ENCODE measurements around the gene MAN1C1. TPM values are rescaled to one million over a fixed set of nuclear protein-coding genes. Genes with fewer than 3 reads are reported as not detected.

The MAN1C1 gene
- total and polyA plus RNA-seq, 9 of the 15 experiments (the other 6 are each of a cell fraction or from before 2014, with no cell fraction given), result 0.04 to 0.44 (median 0.10) TPM; not detected in 3

DNA sequence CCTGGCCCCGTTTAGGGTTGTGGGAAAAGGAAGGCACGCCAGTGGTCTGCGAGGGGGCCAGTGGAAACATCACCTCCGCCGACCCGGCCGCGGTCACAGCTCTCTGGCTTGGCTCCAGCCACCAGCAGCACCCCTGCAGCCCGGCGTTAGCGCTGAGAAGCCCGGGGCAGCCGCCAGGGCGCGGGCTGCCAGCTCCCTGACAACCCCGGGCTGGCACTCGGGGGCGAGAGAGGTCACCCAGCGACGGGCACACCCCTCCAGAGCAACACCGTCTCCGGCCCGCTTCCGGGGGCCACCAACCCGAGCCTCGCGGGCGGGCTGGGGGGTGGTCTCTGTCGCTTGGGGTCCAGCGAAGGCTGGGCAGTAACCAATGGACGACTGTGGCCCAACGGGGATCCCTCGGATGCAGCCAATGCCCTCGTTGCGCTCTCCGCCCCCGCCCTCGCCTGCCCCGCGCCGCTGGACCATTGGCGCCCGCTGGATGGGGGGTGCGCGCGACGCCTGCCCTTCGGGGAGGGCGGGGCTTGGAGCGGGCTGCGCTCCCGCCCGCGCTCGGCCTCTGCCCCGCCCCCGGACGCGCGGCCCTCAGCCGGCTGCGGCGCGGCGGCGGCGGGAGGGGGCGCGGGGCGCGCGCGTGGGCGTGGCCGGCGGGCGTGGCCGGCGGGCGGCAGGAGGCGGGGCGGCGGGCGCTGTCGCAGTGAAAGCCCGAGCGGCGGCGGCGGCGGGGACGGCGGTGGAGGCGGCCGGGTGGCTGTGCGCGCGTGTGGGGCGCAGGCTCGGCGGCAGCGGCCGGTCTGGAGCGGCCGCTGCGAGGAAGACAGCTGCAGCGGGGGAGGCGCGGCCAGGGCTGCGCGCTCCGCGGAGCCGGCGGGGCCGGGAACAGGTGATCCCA is at the start of gene MAN1C1 (continued):
- TF ChIP-seq, protein P1, sequence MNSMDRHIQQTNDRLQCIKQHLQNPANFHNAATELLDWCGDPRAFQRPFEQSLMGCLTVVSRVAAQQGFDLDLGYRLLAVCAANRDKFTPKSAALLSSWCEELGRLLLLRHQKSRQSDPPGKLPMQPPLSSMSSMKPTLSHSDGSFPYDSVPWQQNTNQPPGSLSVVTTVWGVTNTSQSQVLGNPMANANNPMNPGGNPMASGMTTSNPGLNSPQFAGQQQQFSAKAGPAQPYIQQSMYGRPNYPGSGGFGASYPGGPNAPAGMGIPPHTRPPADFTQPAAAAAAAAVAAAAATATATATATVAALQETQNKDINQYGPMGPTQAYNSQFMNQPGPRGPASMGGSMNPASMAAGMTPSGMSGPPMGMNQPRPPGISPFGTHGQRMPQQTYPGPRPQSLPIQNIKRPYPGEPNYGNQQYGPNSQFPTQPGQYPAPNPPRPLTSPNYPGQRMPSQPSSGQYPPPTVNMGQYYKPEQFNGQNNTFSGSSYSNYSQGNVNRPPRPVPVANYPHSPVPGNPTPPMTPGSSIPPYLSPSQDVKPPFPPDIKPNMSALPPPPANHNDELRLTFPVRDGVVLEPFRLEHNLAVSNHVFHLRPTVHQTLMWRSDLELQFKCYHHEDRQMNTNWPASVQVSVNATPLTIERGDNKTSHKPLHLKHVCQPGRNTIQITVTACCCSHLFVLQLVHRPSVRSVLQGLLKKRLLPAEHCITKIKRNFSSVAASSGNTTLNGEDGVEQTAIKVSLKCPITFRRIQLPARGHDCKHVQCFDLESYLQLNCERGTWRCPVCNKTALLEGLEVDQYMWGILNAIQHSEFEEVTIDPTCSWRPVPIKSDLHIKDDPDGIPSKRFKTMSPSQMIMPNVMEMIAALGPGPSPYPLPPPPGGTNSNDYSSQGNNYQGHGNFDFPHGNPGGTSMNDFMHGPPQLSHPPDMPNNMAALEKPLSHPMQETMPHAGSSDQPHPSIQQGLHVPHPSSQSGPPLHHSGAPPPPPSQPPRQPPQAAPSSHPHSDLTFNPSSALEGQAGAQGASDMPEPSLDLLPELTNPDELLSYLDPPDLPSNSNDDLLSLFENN (IDR thresholded peaks at IDR 0.05; ENCODE audit: low read depth in 2 of 2, low read length in 2 of 2), result no peak
- peak; percentile 43; the same call in 1 of the 2 replicates for TF ChIP-seq PHF8 (IDR thresholded peaks at IDR 0.05; ENCODE audit: borderline replicate concordance, low read length)
- TF ChIP-seq TARDBP (IDR thresholded peaks at IDR 0.05), result no peak
- TF ChIP-seq BHLHE40 (IDR thresholded peaks at IDR 0.05; ENCODE audit: low read length), result no peak
- peak; percentile 57; the same call in 1 of the 2 replicates for TF ChIP-seq SMAD4 (CRISPR knock-in tag; conservative IDR thresholded peaks at IDR 0.05)
- peak; percentile 89; the same call in 1 of the 2 replicates for TF ChIP-seq ZNF282 (CRISPR knock-in tag; IDR thresholded peaks at IDR 0.05)
- TF ChIP-seq SIN3A (IDR thresholded peaks at IDR 0.05; ENCODE audit: borderline replicate concordance in 2 of 2, control insufficient read depth in 1 of 2, low read depth in 2 of 2, low read length in 2 of 2), result peak in 1 of 2 experiments; percentile 39; a peak in 1 of 4 replicates
- TF ChIP-seq DACH1 (IDR thresholded peaks at IDR 0.05; ENCODE audit: partially characterized antibody), result no peak
- TF ChIP-seq, protein P2, sequence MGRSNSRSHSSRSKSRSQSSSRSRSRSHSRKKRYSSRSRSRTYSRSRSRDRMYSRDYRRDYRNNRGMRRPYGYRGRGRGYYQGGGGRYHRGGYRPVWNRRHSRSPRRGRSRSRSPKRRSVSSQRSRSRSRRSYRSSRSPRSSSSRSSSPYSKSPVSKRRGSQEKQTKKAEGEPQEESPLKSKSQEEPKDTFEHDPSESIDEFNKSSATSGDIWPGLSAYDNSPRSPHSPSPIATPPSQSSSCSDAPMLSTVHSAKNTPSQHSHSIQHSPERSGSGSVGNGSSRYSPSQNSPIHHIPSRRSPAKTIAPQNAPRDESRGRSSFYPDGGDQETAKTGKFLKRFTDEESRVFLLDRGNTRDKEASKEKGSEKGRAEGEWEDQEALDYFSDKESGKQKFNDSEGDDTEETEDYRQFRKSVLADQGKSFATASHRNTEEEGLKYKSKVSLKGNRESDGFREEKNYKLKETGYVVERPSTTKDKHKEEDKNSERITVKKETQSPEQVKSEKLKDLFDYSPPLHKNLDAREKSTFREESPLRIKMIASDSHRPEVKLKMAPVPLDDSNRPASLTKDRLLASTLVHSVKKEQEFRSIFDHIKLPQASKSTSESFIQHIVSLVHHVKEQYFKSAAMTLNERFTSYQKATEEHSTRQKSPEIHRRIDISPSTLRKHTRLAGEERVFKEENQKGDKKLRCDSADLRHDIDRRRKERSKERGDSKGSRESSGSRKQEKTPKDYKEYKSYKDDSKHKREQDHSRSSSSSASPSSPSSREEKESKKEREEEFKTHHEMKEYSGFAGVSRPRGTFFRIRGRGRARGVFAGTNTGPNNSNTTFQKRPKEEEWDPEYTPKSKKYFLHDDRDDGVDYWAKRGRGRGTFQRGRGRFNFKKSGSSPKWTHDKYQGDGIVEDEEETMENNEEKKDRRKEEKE (IDR thresholded peaks at IDR 0.05; ENCODE audit: borderline replicate concordance in 1 of 2, control insufficient read depth in 1 of 2, low read depth in 2 of 2, low read length in 1 of 2), result no peak
- peak; percentile 38 for TF ChIP-seq RBBP5 (IDR thresholded peaks at IDR 0.05; ENCODE audit: borderline replicate concordance, insufficient read depth, low read length, poor library complexity, severe bottlenecking)
- no peak for TF ChIP-seq PHF20 (IDR thresholded peaks at IDR 0.05; ENCODE audit: partially characterized antibody)
- TF ChIP-seq CBFB (CRISPR knock-in tag; IDR thresholded peaks at IDR 0.05), result 0 out of 2 replicates have a peak, but pooled peaks have one; percentile 37
- no peak for TF ChIP-seq NR4A1 (CRISPR knock-in tag; IDR thresholded peaks at IDR 0.05)
- TF ChIP-seq NR4A1 (tag; IDR thresholded peaks at IDR 0.05), result no peak
- TF ChIP-seq ZNF140 (CRISPR knock-in tag; IDR thresholded peaks at IDR 0.05), result no peak
- no peak for TF ChIP-seq DIDO1 (tag; IDR thresholded peaks at IDR 0.05; ENCODE audit: low read depth)
- TF ChIP-seq, protein P3, sequence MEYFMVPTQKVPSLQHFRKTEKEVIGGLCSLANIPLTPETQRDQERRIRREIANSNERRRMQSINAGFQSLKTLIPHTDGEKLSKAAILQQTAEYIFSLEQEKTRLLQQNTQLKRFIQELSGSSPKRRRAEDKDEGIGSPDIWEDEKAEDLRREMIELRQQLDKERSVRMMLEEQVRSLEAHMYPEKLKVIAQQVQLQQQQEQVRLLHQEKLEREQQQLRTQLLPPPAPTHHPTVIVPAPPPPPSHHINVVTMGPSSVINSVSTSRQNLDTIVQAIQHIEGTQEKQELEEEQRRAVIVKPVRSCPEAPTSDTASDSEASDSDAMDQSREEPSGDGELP (CRISPR knock-in tag; IDR thresholded peaks at IDR 0.05; ENCODE audit: borderline replicate concordance), result no peak
- no peak for TF ChIP-seq JUNB (CRISPR knock-in tag; conservative IDR thresholded peaks at IDR 0.05)
- TF ChIP-seq MCM3 (IDR thresholded peaks at IDR 0.05), result no peak
- no peak for TF ChIP-seq TCF3 (CRISPR knock-in tag; IDR thresholded peaks at IDR 0.05)
